K562 (cell line): ENCODE data around the gene SMAD3. TPM values are rescaled to one million over a fixed set of nuclear protein-coding genes. Genes with fewer than 3 reads are reported as not detected.

ENCODE experiments used
- ATF7 ChIP-seq: fragments of 450-650 bp; IDR thresholded peaks from 2 replicates; pipeline ENCODE4 v1.7.1; 2014; ENCODE audit warnings: mild to moderate bottlenecking, moderate library complexity
- CBFA2T3 ChIP-seq: fragments of 450-650 bp; IDR thresholded peaks from 2 replicates; pipeline ENCODE4 v1.6.1; 2017
- CEBPG ChIP-seq, 3 experiments: fragments of 200-800 bp in 1 of 3; sonication (Bioruptor generic) in 1 of 3; sonication (generic) in 1 of 3; formaldehyde crosslinking in 1 of 3; IDR thresholded peaks in 2 of 3; conservative IDR thresholded peaks in 1 of 3; 2 replicates each; pipeline versions ENCODE4 v1.6.1 to v1.8.0; 2016 to 2022; ENCODE audit warnings: missing compliant biosample characterization in 2 of 3, missing genetic modification characterization in 2 of 3, mild to moderate bottlenecking in 1 of 3, missing genetic modification reagents in 1 of 3
- EP300 ChIP-seq: IDR thresholded peaks from 2 replicates; pipeline ENCODE4 v1.6.1; 2012; ENCODE audit warnings: low read length, improper control_type of control experiment
- FOXK2 ChIP-seq, 2 experiments: fragments of 450-650 bp; IDR thresholded peaks in 1 of 2; conservative IDR thresholded peaks in 1 of 2; 2 replicates each; pipeline ENCODE4 v1.6.1; 2016; ENCODE audit warnings: low read depth in 2 of 2, mild to moderate bottlenecking in 1 of 2
- FUS ChIP-seq: fragments of 200-400 bp; formaldehyde crosslinking; optimal IDR thresholded peaks from 2 replicates; pipeline ENCODE3; 2017; ENCODE audit warnings: low read depth, low read length
- ID3 ChIP-seq, 2 experiments: fragments of 250-450 bp in 1 of 2; fragments of 450-650 bp in 1 of 2; sonication (Bioruptor Pico) in 1 of 2; IDR thresholded peaks; 2 replicates each; pipeline versions ENCODE4 v1.6.1 to v1.8.0; 2016 to 2021; ENCODE audit warnings: mild to moderate bottlenecking in 2 of 2, moderate library complexity in 2 of 2, missing compliant biosample characterization in 1 of 2, missing genetic modification characterization in 1 of 2
- L3MBTL2 ChIP-seq: fragments of 450-650 bp; IDR thresholded peaks from 2 replicates; pipeline ENCODE4 v1.6.1; 2016; ENCODE audit warnings: mild to moderate bottlenecking, moderate library complexity
- LCOR ChIP-seq: sonication (generic); formaldehyde crosslinking; IDR thresholded peaks from 2 replicates; pipeline ENCODE4 v1.8.0; 2022; ENCODE audit warnings: mild to moderate bottlenecking, missing genetic modification reagents
- MNT ChIP-seq, 2 experiments: fragments of 450-650 bp; conservative IDR thresholded peaks; 2 replicates each; pipeline ENCODE4 v1.6.1; 2017; ENCODE audit warnings: mild to moderate bottlenecking in 2 of 2, moderate library complexity in 2 of 2
- MTA2 ChIP-seq: fragments of 450-650 bp; IDR thresholded peaks from 2 replicates; pipeline ENCODE4 v1.6.1; 2016; ENCODE audit warnings: low read depth
- MYC ChIP-seq, 2 experiments: fragments of 250-450 bp in 1 of 2; sonication (Bioruptor Pico) in 1 of 2; IDR thresholded peaks; 2 replicates each; pipeline versions ENCODE4 v1.5.1 to v1.6.1; 2012 to 2021; ENCODE audit warnings: low read depth in 2 of 2, borderline replicate concordance in 1 of 2, improper control_type of control experiment in 1 of 2, low read length in 1 of 2, mild to moderate bottlenecking in 1 of 2, moderate library complexity in 1 of 2
- NRF1 ChIP-seq, 2 experiments: fragments of 450-650 bp; IDR thresholded peaks in 1 of 2; conservative IDR thresholded peaks in 1 of 2; 2 replicates each; pipeline ENCODE4 v1.6.1; 2014; ENCODE audit warnings: mild to moderate bottlenecking in 2 of 2
- TCF3 ChIP-seq: sonication (generic); formaldehyde crosslinking; IDR thresholded peaks from 2 replicates; pipeline ENCODE4 v1.4.0; 2020; ENCODE audit warnings: mild to moderate bottlenecking, missing genetic modification reagents
- THRAP3 ChIP-seq: fragments of 450-650 bp; IDR thresholded peaks from 2 replicates; pipeline ENCODE4 v1.6.1; 2016; ENCODE audit warnings: mild to moderate bottlenecking, inconsistent platforms, borderline replicate concordance
- ZBTB1 ChIP-seq: sonication (generic); formaldehyde crosslinking; IDR thresholded peaks from 2 replicates; pipeline ENCODE4 v1.8.1; 2023; ENCODE audit warnings: missing genetic modification reagents, low read depth, mild to moderate bottlenecking, borderline replicate concordance
- ZC3H11A ChIP-seq: IDR thresholded peaks from 2 replicates; pipeline ENCODE4 v1.6.1; 2012; ENCODE audit warnings: low read depth, low read length, improper control_type of control experiment
- ZHX1 ChIP-seq: fragments of 150-350 bp; conservative IDR thresholded peaks from 2 replicates; pipeline ENCODE4 v1.6.1; 2014; ENCODE audit warnings: low read length
- ZNF143 ChIP-seq: sonication (generic); formaldehyde crosslinking; IDR thresholded peaks from 2 replicates; pipeline ENCODE4 v1.9.0; 2022; ENCODE audit warnings: mild to moderate bottlenecking, missing genetic modification reagents
- ZNF175 ChIP-seq: fragments of 200-800 bp; sonication (Bioruptor generic); IDR thresholded peaks from 2 replicates; pipeline ENCODE4 v1.6.1; 2016; ENCODE audit warnings: low read depth, mild to moderate bottlenecking, missing genetic modification characterization, missing compliant biosample characterization
- ZNF253 ChIP-seq: fragments of 250-450 bp; sonication (Bioruptor Pico); conservative IDR thresholded peaks from 2 replicates; pipeline ENCODE4 v1.6.1; 2021; ENCODE audit warnings: mild to moderate bottlenecking
- ZNF384 ChIP-seq: IDR thresholded peaks from 2 replicates; pipeline ENCODE4 v1.6.1; 2012; ENCODE audit warnings: low read depth, low read length, improper control_type of control experiment
- ZNF589 ChIP-seq: fragments of 200-800 bp; sonication (Bioruptor generic); IDR thresholded peaks from 2 replicates; pipeline ENCODE4 v1.6.1; 2016; ENCODE audit warnings: low read depth, missing genetic modification characterization, missing compliant biosample characterization
- polyA plus RNA-seq, 8 experiments: library from polyadenylated mRNA; depleted of rRNA in 4 of 8; stranded (reverse) in 5 of 8; unstranded in 3 of 8; fragments of >200 nt; fragmentation: Nextera tagmentation in 2 of 8; fragmentation: Illumina TruSeq in 1 of 8; extraction: Ambion mirVana in 2 of 8; extraction: Trizol in 1 of 8; gene quantifications; 2 replicates each; pipeline versions ENCODE4 v1.2.1 to v1.2.3, GENCODE V29; 2011 to 2014; ENCODE audit warnings: inconsistent platforms in 1 of 8, missing spikeins in 1 of 8
- total RNA-seq, 7 experiments: library from RNA; depleted of rRNA in 6 of 7; stranded (reverse); fragments of >200 nt in 6 of 7; fragmentation: Illumina TruSeq in 2 of 7; extraction: Trizol in 2 of 7; gene quantifications; 2 replicates each; pipeline versions ENCODE4 v1.2.1 to v1.2.3, GENCODE V29; 2011 to 2021; ENCODE audit warnings: low replicate concordance in 1 of 7

SMAD3 gene
- total and polyA plus RNA-seq, 9 of the 15 experiments (the other 6 are each of a cell fraction or from before 2014, with no cell fraction given): 4.3 to 39.2 (median 11.1) TPM

GRCh38 chr15:67178569-67179210 is 113.3 kb downstream of the SMAD3 start (continued):
- TF ChIP-seq ZHX1: no peak
- peak; percentile 73 to 86 for TF ChIP-seq MNT (conservative IDR thresholded peaks at IDR 0.05)
- peak; percentile 84 for TF ChIP-seq LCOR
- peak; percentile 83; the same call in 1 of the 2 replicates for TF ChIP-seq ZNF589
- peak; percentile 70; the same call in 1 of the 2 replicates for TF ChIP-seq ATF7
- TF ChIP-seq THRAP3: no peak
- TF ChIP-seq EP300: peak; percentile 74
- TF ChIP-seq NRF1 (conservative IDR thresholded peaks at IDR 0.05 in 1 of 2, IDR thresholded peaks at IDR 0.05 in 1 of 2): peak; percentile 14 to 43; a peak in 2 of 4 replicates
- TF ChIP-seq MTA2: peak; percentile 47; the same call in 1 of the 2 replicates
- no peak for TF ChIP-seq ZC3H11A
- TF ChIP-seq ZNF253 (CRISPR knock-in tag): no peak
- no peak for TF ChIP-seq ZNF143 (CRISPR knock-in tag)
- no peak for TF ChIP-seq ID3 (CRISPR knock-in tag; IDR thresholded peaks at IDR 0.05)
- TF ChIP-seq ID3 (tag; IDR thresholded peaks at IDR 0.05): peak; percentile 85
- peak; percentile 91 for TF ChIP-seq TCF3 (CRISPR knock-in tag)
- TF ChIP-seq ZNF384: peak; percentile 26; the same call in 1 of the 2 replicates
- TF ChIP-seq FOXK2 (conservative IDR thresholded peaks at IDR 0.05 in 1 of 2, IDR thresholded peaks at IDR 0.05 in 1 of 2; ENCODE audit: low read depth in 2 of 2): peak; percentile 39 to 63; a peak in 2 of 4 replicates
- 0 out of 2 replicates have a peak, but pooled peaks have one; percentile 60 for TF ChIP-seq ZNF175 (CRISPR knock-in tag)
- peak; percentile 79 for TF ChIP-seq CEBPG (CRISPR knock-in tag; IDR thresholded peaks at IDR 0.05)
- TF ChIP-seq CEBPG (tag; conservative IDR thresholded peaks at IDR 0.05 in 1 of 2, IDR thresholded peaks at IDR 0.05 in 1 of 2): no peak; a peak in 1 of 4 replicates
- peak; percentile 92 for TF ChIP-seq L3MBTL2
- TF ChIP-seq MYC (IDR thresholded peaks at IDR 0.05; ENCODE audit: low read depth, low read length): peak; percentile 69
- TF ChIP-seq MYC (CRISPR knock-in tag; IDR thresholded peaks at IDR 0.05; ENCODE audit: borderline replicate concordance, low read depth): no peak
- no peak for TF ChIP-seq FUS
- peak; percentile 89 for TF ChIP-seq CBFA2T3
- 0 out of 2 replicates have a peak, but pooled peaks have one; percentile 14 for TF ChIP-seq ZBTB1
